H1 (cell line): ENCODE data around the gene RHBDD1. TPM values are rescaled to one million over a fixed set of nuclear protein-coding genes. Genes with fewer than 3 reads are reported as not detected.

Experiments
- CTCF ChIA-PET: fragments of 300-600 bp; sonication (Branson Sonifier 250); formaldehyde crosslinking; loops from one replicate; lab custom pipeline; 2021; ENCODE audit not compliant: partially characterized antibody; lab: Charles Lee
- POLR2A ChIA-PET: fragments of 300-600 bp; sonication (Branson Sonifier 250); formaldehyde crosslinking; loops from one replicate; lab custom pipeline; 2021; ENCODE audit warnings: inconsistent platforms; ENCODE audit not compliant: partially characterized antibody; lab: Charles Lee
- DNase-seq, 2 experiments: peaks; one replicate each; pipeline versions ENCODE4 v3.0.0 to v3.0.0-alpha.2; 2010 to 2022; ENCODE audit warnings: low spot score in 2 of 2, low read depth in 1 of 2, mixed read lengths in 1 of 2
- FAIRE-seq: peaks from 2 replicates; lab custom pipeline; 2011; peaks lifted over from hg19 to GRCh38; lab: Jason Lieb, UNC
- H2AFZ ChIP-seq: 2 replicates; pipeline ENCODE4 v1.8.1; 2012; ENCODE audit warnings: low read length, inconsistent platforms
- H2AK5ac ChIP-seq: 2 replicates; pipeline ENCODE4 v1.6.1; 2013; ENCODE audit warnings: low read depth, low read length
- H2BK120ac ChIP-seq: replicated peaks from 2 replicates; pipeline ENCODE3; 2013; ENCODE audit warnings: low read depth, low read length, inconsistent platforms
- H2BK12ac ChIP-seq: 2 replicates; pipeline ENCODE4 v1.6.1; 2013; ENCODE audit warnings: low read depth, low read length
- H2BK15ac ChIP-seq: 2 replicates; pipeline ENCODE4 v1.6.1; 2013; ENCODE audit warnings: low read length
- H2BK20ac ChIP-seq: 2 replicates; pipeline ENCODE4 v1.6.1; 2013; ENCODE audit warnings: low read length
- H2BK5ac ChIP-seq: 2 replicates; pipeline ENCODE4 v1.6.1; 2013; ENCODE audit warnings: low read depth, low read length
- H3K14ac ChIP-seq: 2 replicates; pipeline ENCODE4 v1.6.1; 2013; ENCODE audit warnings: inconsistent platforms; ENCODE audit not compliant: insufficient read length
- H3K18ac ChIP-seq: 2 replicates; pipeline ENCODE4 v1.6.1; 2013; ENCODE audit warnings: low read length; ENCODE audit errors: extremely low read depth
- H3K23ac ChIP-seq: 2 replicates; pipeline ENCODE4 v1.6.1; 2013; ENCODE audit warnings: inconsistent platforms; ENCODE audit not compliant: insufficient read length
- H3K23me2 ChIP-seq: 2 replicates; pipeline ENCODE4 v1.6.1; 2013; ENCODE audit warnings: low read depth, low read length
- H3K27ac ChIP-seq: 2 replicates; pipeline ENCODE4 v1.6.1; 2011; ENCODE audit warnings: low read depth, low read length, inconsistent platforms
- H3K27me3 ChIP-seq, 4 experiments: replicated peaks in 1 of 4; 1 replicate in 1 of 4; 2 replicates in 3 of 4; pipeline versions ENCODE4 v1.6.1 to v1.8.1; 2011 to 2013; ENCODE audit warnings: low read length in 3 of 4, mild to moderate bottlenecking in 3 of 4, inconsistent platforms in 2 of 4, mixed read lengths in 2 of 4, moderate library complexity in 1 of 4; ENCODE audit not compliant: control insufficient read depth in 3 of 4, insufficient read depth in 3 of 4; ENCODE audit errors: extremely low read depth in 1 of 4
- H3K36me3 ChIP-seq, 4 experiments: 2 replicates each; pipeline versions ENCODE4 v1.6.1 to v1.8.1; 2011 to 2013; ENCODE audit warnings: mild to moderate bottlenecking in 4 of 4, low read length in 3 of 4, moderate library complexity in 2 of 4, control low read depth in 1 of 4, inconsistent platforms in 1 of 4; ENCODE audit not compliant: insufficient read depth in 4 of 4, control insufficient read depth in 2 of 4
- H3K4ac ChIP-seq: replicated peaks from 2 replicates; pipeline ENCODE3; 2013; ENCODE audit warnings: low read length, low read depth, mixed read lengths, inconsistent platforms; ENCODE audit not compliant: insufficient read length
- H3K4me1 ChIP-seq, 4 experiments: replicated peaks in 1 of 4; 1 replicate in 1 of 4; 2 replicates in 3 of 4; pipeline versions ENCODE4 v1.6.1 to v1.8.1; 2011 to 2013; ENCODE audit warnings: low read length in 3 of 4, inconsistent platforms in 2 of 4, mixed read lengths in 1 of 4; ENCODE audit not compliant: insufficient read depth in 4 of 4, control insufficient read depth in 3 of 4
- H3K4me2 ChIP-seq, 2 experiments: 2 replicates each; pipeline versions ENCODE4 v1.6.1 to v1.8.1; 2011 to 2013; ENCODE audit warnings: low read depth in 2 of 2, low read length in 2 of 2, control low read depth in 1 of 2, inconsistent platforms in 1 of 2, mild to moderate bottlenecking in 1 of 2; ENCODE audit not compliant: insufficient read depth in 1 of 2
- H3K4me3 ChIP-seq, 4 experiments: fragments of 200-600, 300-600 bp in 1 of 4; sonication (generic), shearing (Covaris generic), sonication (Bioruptor Twin) in 1 of 4; 2 replicates each; pipeline versions ENCODE4 v1.5.1 to v1.8.1; 2011 to 2016; ENCODE audit warnings: low read length in 4 of 4, low read depth in 3 of 4, control low read depth in 2 of 4, inconsistent platforms in 2 of 4, mild to moderate bottlenecking in 2 of 4, mixed read lengths in 1 of 4, moderate library complexity in 1 of 4; ENCODE audit not compliant: insufficient read depth in 2 of 4; ENCODE audit errors: extremely low read depth in 1 of 4
- H3K56ac ChIP-seq: replicated peaks from 2 replicates; pipeline ENCODE3; 2013; ENCODE audit warnings: low read depth, mild to moderate bottlenecking, mixed read lengths, low read length, inconsistent platforms; ENCODE audit not compliant: insufficient read length
- H3K79me1 ChIP-seq: 2 replicates; pipeline ENCODE4 v1.6.1; 2013; ENCODE audit warnings: low read depth, low read length, control low read depth
- H3K79me2 ChIP-seq, 2 experiments: 2 replicates each; pipeline versions ENCODE4 v1.6.1 to v1.8.1; 2012 to 2013; ENCODE audit warnings: low read length in 2 of 2, mild to moderate bottlenecking in 2 of 2, inconsistent platforms in 1 of 2; ENCODE audit not compliant: insufficient read depth in 2 of 2, control insufficient read depth in 1 of 2
- H3K9ac ChIP-seq, 4 experiments: replicated peaks in 1 of 4; 1 replicate in 1 of 4; 2 replicates in 3 of 4; pipeline versions ENCODE4 v1.6.1 to v1.8.1; 2011 to 2013; ENCODE audit warnings: low read depth in 3 of 4, low read length in 3 of 4, control low read depth in 2 of 4, mild to moderate bottlenecking in 2 of 4, moderate library complexity in 2 of 4, inconsistent platforms in 1 of 4; ENCODE audit errors: extremely low read depth in 1 of 4
- H3K9me3 ChIP-seq, 2 experiments: 2 replicates each; pipeline versions ENCODE4 v1.6.1 to v1.8.1; 2012 to 2013; ENCODE audit warnings: mild to moderate bottlenecking in 2 of 2, moderate library complexity in 2 of 2, control low read depth in 1 of 2, inconsistent platforms in 1 of 2, low read depth in 1 of 2, low read length in 1 of 2, mixed read lengths in 1 of 2; ENCODE audit not compliant: insufficient read depth in 2 of 2
- H4K20me1 ChIP-seq, 2 experiments: replicated peaks in 1 of 2; 2 replicates each; pipeline versions ENCODE3 to v1.8.1; 2011 to 2013; ENCODE audit warnings: inconsistent platforms in 2 of 2, low read length in 2 of 2, mild to moderate bottlenecking in 1 of 2; ENCODE audit not compliant: insufficient read depth in 2 of 2, control insufficient read depth in 1 of 2
- H4K5ac ChIP-seq: 2 replicates; pipeline ENCODE4 v1.6.1; 2013; ENCODE audit warnings: low read length, low read depth, mixed read lengths, inconsistent platforms; ENCODE audit not compliant: insufficient read length
- H4K8ac ChIP-seq: 2 replicates; pipeline ENCODE4 v1.8.0; 2013; ENCODE audit warnings: mild to moderate bottlenecking, moderate library complexity, low read length, inconsistent platforms; ENCODE audit not compliant: insufficient read depth; ENCODE audit errors: extremely low read depth
- H4K91ac ChIP-seq: replicated peaks from 2 replicates; pipeline ENCODE3; 2013; ENCODE audit warnings: low read length, mixed read lengths, inconsistent platforms; ENCODE audit not compliant: insufficient read length
- POLR2A ChIP-seq, 2 experiments: IDR thresholded peaks; 1 replicate in 1 of 2; 2 replicates in 1 of 2; pipeline ENCODE4 v1.6.1; 2011; ENCODE audit warnings: low read depth in 2 of 2, low read length in 2 of 2, mild to moderate bottlenecking in 2 of 2; ENCODE audit errors: control extremely low read depth in 1 of 2
- RBBP5 ChIP-seq: IDR thresholded peaks from 2 replicates; pipeline ENCODE4 v1.7.1; 2012; ENCODE audit warnings: low read depth, mild to moderate bottlenecking, inconsistent platforms, low read length, moderate library complexity, borderline replicate concordance
- WGBS, 2 experiments: shearing (Covaris generic) in 1 of 2; methylation state at CpG; one replicate each; pipeline versions ENCODE4 v1.1.6 to v1.1.7; 2013 to 2015; ENCODE audit warnings: low lambda C conversion rate in 2 of 2, mixed read lengths in 2 of 2, inconsistent platforms in 1 of 2, low coverage in 1 of 2, missing lambda C conversion rate in 1 of 2; ENCODE audit not compliant: insufficient replicate concordance in 2 of 2, insufficient coverage in 1 of 2, insufficient read length in 1 of 2; ENCODE audit errors: extremely low coverage in 1 of 2, missing lambda C conversion rate in 1 of 2; 5-methylcytosine and 5-hydroxymethylcytosine counted together
- polyA plus RNA-seq, 7 experiments: library from polyadenylated mRNA; depleted of rRNA in 3 of 7; stranded (reverse) in 5 of 7; unstranded in 2 of 7; fragments of >200 nt in 5 of 7; fragments of 200-250 nt in 2 of 7; gene quantifications; 1 replicate in 5 of 7; 2 replicates in 1 of 7; 4 replicates in 1 of 7; pipeline versions ENCODE4 v1.2.1 to v1.2.3, GENCODE V29; 2011 to 2013; ENCODE audit warnings: missing spikeins in 2 of 7, mixed read lengths in 2 of 7
- total RNA-seq: library from RNA; stranded (reverse); fragmentation: NEBNext Ultra II Directional; extraction: Animal tissue kit (Norgen Biotek cat#: 25700); gene quantifications from 2 replicates; pipeline ENCODE4 v1.2.1, GENCODE V29; 2021

Gene RHBDD1
- total and polyA plus RNA-seq, 2 of the 8 experiments (the other 6 are each of a cell fraction or from before 2014, with no cell fraction given), result 10.5 to 23.1 TPM

DNA sequence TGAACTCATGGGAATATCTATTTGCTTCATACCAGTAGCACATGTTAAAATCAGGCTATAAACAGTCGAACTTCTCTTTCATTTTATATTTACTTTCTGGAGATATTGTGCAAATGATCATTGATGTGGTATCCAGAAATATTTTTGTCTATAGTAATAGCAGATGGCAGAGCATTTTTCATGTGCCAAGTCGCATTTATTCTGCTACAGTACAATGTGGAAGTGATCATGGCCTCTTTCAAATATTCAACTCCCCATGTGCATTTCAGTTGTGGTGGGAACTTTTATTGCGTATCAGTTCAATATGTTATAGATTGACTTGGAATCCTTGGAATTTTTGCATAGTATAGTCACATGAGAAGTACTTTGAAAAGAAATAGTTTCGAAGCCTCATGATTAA is 57.4 kb downstream of the RHBDD1 start:
- WGBS, 2 experiments, result 93% methylated on average over 4 of the region's 4 CpGs; no CpG with 5 or more reads in 1 of the 2 experiments
- H3K27ac ChIP-seq, result no peak overlapping the region
- H4K8ac ChIP-seq, result no peak overlapping the region
- no peaks in the 10 kb centered on the region for H3K79me2 ChIP-seq
- H4K91ac ChIP-seq, result no peak overlapping the region
- no peak overlapping the region for H2AFZ ChIP-seq
- POLR2A ChIA-PET, result no interaction called here
- no peaks in the 10 kb centered on the region for H3K36me3 ChIP-seq
- no peak overlapping the region for H3K4ac ChIP-seq
- H3K23me2 ChIP-seq, result no peaks in the 10 kb centered on the region
- H3K79me1 ChIP-seq, result no peaks in the 10 kb centered on the region; the same call in 1 of the 2 replicates
- FAIRE-seq (no peak), DNase-seq (no peak)
- H2BK5ac ChIP-seq, result no peak overlapping the region
- no peaks in the 10 kb centered on the region for H3K27me3 ChIP-seq
- TF ChIP-seq POLR2A (IDR thresholded peaks at IDR 0.05; ENCODE audit: control extremely low read depth in 1 of 2, low read depth in 2 of 2, low read length in 2 of 2) (no peak), RBBP5 (no peak)
- TF ChIP-seq, all 59 proteins: peak for 0
- H3K56ac ChIP-seq, result no peak overlapping the region
- no peak overlapping the region for H3K4me2 ChIP-seq
- H3K9ac ChIP-seq, result no peak overlapping the region
- H4K5ac ChIP-seq, result no peak overlapping the region
- H2BK120ac ChIP-seq, result no peak overlapping the region
- H3K14ac ChIP-seq, result no peak overlapping the region
- H3K9me3 ChIP-seq, result no peaks in the 10 kb centered on the region
- H3K4me3 ChIP-seq, result no peak overlapping the region
- CTCF ChIA-PET, result interaction anchor here (1.1 kb wide), 1 partner anchor 345 kb away, joined by 3 read pairs; no protein-coding TSS in a partner anchor
- H2AK5ac ChIP-seq, result no peak overlapping the region
- H4K20me1 ChIP-seq, result no peaks in the 10 kb centered on the region
- H2BK15ac ChIP-seq, result no peak overlapping the region
- no peak overlapping the region for H3K18ac ChIP-seq
- no peak overlapping the region for H2BK20ac ChIP-seq
- H3K23ac ChIP-seq, result no peak overlapping the region
- no peak overlapping the region for H2BK12ac ChIP-seq
- H3K4me1 ChIP-seq, result no peaks in the 10 kb centered on the region
